GM10248 (cell line): ENCODE results near the gene FGFRL1.

Experiments
- CTCF ChIA-PET: fragments of 300-600 bp; sonication (Branson Sonifier 250); formaldehyde crosslinking; extraction: SDS; loops from one replicate; lab custom pipeline; 2021; ENCODE audit warnings: antibody characterized with exemption; lab: Yijun Ruan, JAX
- POLR2A ChIA-PET: fragments of 350-650 bp; sonication (Branson Sonifier 250); formaldehyde crosslinking; extraction: SDS; loops from one replicate; lab custom pipeline; 2020; ENCODE audit warnings: antibody characterized with exemption; lab: Yijun Ruan, JAX
- DNase-seq: peaks from one replicate; pipeline ENCODE4 v3.0.0; 2012; ENCODE audit errors: extremely low spot score
- TF ChIP-seq, protein P1 (sequence below): IDR thresholded peaks from 2 replicates; pipeline ENCODE4 v1.5.1; 2012; ENCODE audit warnings: mild to moderate bottlenecking, low read depth; ENCODE audit errors: extremely low read depth, missing control alignments, control extremely low read depth

FGFRL1 gene

DNA sequence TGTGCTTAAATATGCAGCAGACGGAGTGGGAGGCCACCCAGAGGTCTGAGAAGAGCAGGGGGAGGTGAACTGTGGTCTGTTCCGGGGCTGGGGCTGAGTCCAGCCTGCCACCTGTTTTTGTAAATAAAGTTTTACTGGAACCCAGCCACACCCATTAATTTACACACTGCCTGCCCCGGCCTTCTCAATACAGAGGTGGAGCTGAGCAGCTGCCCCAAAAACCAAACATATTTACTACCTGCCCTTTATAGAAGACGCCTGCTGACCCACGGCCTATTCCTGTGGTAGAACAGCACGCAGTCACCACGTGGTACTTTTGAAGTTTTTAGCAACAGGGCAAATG lies 45.9 kb downstream of the FGFRL1 start:
- ChIA-PET CTCF (no interaction called here), POLR2A (no interaction called here)
- no peak for DNase-seq
- TF ChIP-seq, protein P1, sequence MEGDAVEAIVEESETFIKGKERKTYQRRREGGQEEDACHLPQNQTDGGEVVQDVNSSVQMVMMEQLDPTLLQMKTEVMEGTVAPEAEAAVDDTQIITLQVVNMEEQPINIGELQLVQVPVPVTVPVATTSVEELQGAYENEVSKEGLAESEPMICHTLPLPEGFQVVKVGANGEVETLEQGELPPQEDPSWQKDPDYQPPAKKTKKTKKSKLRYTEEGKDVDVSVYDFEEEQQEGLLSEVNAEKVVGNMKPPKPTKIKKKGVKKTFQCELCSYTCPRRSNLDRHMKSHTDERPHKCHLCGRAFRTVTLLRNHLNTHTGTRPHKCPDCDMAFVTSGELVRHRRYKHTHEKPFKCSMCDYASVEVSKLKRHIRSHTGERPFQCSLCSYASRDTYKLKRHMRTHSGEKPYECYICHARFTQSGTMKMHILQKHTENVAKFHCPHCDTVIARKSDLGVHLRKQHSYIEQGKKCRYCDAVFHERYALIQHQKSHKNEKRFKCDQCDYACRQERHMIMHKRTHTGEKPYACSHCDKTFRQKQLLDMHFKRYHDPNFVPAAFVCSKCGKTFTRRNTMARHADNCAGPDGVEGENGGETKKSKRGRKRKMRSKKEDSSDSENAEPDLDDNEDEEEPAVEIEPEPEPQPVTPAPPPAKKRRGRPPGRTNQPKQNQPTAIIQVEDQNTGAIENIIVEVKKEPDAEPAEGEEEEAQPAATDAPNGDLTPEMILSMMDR: no peak

DNA sequence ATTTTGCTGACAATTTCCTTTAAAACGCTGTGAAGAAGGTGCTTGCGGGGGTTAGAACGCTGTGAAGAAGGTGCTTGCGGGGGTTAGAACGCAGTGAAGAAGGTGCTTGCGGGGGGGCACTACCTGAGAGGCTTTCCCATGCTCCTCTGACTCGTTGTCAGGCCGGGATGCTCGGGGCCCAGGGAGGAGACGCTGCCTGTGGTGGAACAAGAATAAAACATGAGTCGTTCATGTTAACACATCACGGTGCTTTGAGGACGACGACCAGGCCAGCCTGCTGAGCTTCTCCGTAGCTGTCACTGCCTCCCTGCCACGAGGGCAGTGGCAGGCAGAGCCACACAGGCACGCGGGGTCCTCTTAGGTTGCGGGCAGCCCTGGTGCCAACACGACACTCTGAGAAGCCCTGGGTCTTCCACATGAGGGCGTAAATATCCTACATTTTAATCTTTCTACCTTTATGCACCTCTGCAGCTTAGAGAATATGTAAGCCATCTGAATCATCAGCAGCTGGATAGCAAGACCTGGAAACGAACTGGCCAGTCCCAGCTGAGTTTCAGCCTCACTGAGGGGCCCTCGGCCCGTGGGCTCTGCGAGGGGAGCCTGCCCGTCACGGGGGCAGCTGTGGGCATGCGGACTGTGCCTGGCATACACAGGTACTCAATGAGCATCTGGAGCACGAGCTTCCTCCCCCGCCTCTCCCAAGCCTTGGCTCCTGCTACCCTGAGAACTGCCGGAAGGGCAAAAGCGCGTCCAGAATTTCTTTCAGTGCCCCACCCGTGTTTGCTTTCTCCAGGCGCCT lies 47.0 kb downstream of the FGFRL1 start:
- TF ChIP-seq, protein P1: no peak
- ChIA-PET POLR2A (no interaction called here), CTCF (no interaction called here)
- DNase-seq: no peak

DNA sequence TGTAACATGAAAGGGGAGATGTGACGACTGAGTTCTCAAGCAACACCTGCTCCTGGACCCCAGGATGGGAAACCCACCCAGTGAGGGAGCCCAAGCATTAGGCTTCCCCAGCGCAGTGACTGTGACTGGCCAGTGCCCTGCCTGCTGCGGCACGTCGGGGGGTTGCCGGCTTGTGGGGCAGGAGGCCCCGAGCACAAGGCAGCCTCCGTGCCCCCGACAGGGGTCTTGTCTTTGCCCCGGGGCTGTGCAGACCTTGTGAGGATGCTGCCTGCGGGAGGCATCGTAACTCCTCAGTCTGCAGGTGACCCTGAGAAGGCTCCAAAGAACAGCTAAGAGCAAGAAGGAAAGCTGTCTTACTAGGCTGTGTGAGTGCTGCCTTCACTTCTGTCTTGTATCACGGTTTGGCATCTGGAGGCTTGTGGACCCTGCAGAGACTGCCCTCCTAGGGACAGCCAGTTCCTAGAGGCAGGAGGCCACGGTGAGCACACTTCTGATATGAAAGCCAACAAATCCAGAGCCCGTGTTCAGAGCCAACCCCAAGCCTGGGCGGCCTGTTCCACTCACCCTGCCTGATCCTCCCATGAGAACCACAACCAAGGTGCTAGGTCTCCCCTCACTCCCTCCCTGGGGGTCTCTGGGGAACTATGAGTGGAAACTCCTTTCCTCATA lies 47.7 kb downstream of the FGFRL1 start:
- POLR2A ChIA-PET: no interaction called here
- TF ChIP-seq, protein P1: no peak
- no peak for DNase-seq
- CTCF ChIA-PET: no interaction called here

DNA sequence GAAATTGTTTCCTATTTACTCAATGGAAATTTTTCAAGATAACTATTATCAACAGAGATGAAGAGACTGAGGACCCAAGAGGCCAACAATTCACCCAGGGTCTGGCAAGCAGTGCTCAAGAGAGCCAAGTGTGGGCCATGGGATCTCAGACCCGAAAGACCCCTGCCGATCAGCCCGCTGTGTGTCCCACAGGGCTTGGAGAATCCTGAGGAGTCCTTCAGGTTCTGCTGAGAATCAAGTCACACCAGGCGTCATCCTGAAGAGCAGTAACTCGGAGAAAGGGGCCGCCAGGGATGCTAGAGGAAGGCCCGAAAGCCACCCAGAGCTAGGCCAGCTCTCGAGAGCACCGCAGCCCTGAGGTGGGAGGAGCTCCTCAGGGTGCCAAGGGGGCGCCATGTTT lies 48.7 kb downstream of the FGFRL1 start:
- TF ChIP-seq, protein P1: no peak
- no peak for DNase-seq
- POLR2A ChIA-PET: no interaction called here
- CTCF ChIA-PET: no interaction called here

DNA sequence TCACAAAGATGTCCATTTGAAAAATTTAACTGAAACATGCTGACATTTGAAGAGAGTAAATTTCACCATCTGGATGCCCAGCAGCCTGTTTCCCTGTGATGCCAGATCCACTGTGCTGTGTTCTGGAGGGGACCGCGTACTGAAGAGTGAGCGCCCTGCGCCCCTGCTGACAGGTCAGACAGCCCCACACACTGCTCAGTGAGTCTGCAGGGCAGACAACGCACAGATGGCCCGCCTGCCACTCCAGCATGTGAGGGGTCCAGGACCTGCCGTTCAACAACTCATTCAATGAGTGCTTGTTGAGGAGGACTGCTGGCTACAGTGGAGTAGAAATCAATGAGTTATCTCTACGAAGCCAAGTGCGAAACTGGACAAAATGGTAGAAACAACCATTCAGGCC lies 49.2 kb downstream of the FGFRL1 start:
- ChIA-PET CTCF (no interaction called here), POLR2A (no interaction called here)

DNA sequence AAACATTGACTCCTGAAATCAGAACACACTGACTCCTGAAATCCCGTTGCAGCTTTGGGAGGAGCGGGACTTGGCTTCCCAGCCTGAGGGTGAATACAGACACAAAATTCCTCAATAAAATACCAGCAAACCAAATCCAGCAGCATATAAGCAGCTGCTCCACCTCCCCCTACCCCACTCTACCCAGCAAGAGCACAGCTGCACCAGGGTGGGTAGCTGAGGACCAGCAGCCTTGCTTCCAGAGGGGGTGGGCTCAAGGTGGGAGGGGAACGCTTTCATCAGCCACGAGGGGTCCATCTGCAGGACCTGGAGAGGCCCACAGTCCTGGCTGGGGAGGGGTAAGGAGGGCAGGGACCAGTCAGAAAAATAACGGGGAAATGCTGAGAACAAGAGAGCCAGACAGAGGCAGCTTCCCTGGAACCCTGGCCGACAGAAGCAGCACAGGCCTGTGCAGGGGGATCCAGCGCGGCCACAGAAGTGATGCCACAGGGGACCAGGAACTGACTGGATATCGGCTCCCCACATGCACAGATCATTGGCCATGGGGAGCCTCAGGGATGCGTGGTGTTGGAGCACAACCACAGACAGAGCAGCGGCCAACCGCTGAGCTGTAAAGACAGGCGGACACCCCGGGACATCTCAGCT lies 49.8 kb downstream of the FGFRL1 start:
- ChIA-PET CTCF (no interaction called here), POLR2A (no interaction called here)
- DNase-seq: no peak
- TF ChIP-seq, protein P1: no peak

More for the DNA sequence above, 49.2 kb downstream of the FGFRL1 start:
- no peak for DNase-seq
- TF ChIP-seq, protein P1: no peak
